Adrenal gland (tissue), 12 donors: Measurements from ENCODE around the gene PCDHA4. TPM values are rescaled to one million over a fixed set of nuclear protein-coding genes. Genes with fewer than 3 reads are reported as not detected.
"Not testable (repeated sequence)": the region's sequence is repeated elsewhere in the genome, so short reads cannot be mapped to it uniquely, and the experiment has no call there.

Source experiments
- DNase-seq, 7 donors: peaks; one replicate each; pipeline ENCODE4 v3.0.0-alpha.2; 2019 to 2020
- H3K27ac ChIP-seq, 5 donors: fragments of 200-600 bp; sonication (generic) in 4 of 5; 1 replicate in 3 of 5; 2 replicates in 2 of 5; pipeline versions ENCODE4 v1.5.1 to v1.8.0; 2016 to 2020; ENCODE audit warnings: mild to moderate bottlenecking in 1 of 5
- H3K27me3 ChIP-seq: fragments of 200-600 bp; 2 replicates; pipeline ENCODE4 v1.8.0; 2021
- H3K36me3 ChIP-seq, 2 donors: fragments of 200-600 bp; replicated peaks in 1 of 2; 1 replicate in 1 of 2; 2 replicates in 1 of 2; pipeline versions ENCODE4 v1.5.1 to v1.8.0; 2018 to 2022
- H3K4me1 ChIP-seq, 2 donors: fragments of 200-600 bp; replicated peaks in 1 of 2; 1 replicate in 1 of 2; 2 replicates in 1 of 2; pipeline versions ENCODE4 v1.5.1 to v1.8.0; 2018 to 2021
- H3K4me3 ChIP-seq, 4 donors: fragments of 200-600 bp; sonication (generic) in 3 of 4; one replicate each; pipeline ENCODE4 v1.5.1; 2016 to 2018
- H3K9me3 ChIP-seq, 3 donors: fragments of 200-600 bp; sonication (generic) in 1 of 3; replicated peaks in 1 of 3; 1 replicate in 2 of 3; 2 replicates in 1 of 3; pipeline versions ENCODE4 v1.5.1 to v1.8.0; 2016 to 2021
- CTCF ChIP-seq, 6 experiments: fragments of 450-650 bp in 4 of 6; fragments of 200-600 bp in 2 of 6; sonication (generic) in 1 of 6; IDR thresholded peaks; 1 replicate in 5 of 6; 2 replicates in 1 of 6; pipeline versions ENCODE4 v1.5.1 to v1.8.0; 2016 to 2021; ENCODE audit warnings: antibody characterized with exemption in 6 of 6, mild to moderate bottlenecking in 2 of 6, moderate library complexity in 1 of 6
- POLR2A ChIP-seq, 2 donors: fragments of 450-650 bp; IDR thresholded peaks; one replicate each; pipeline ENCODE4 v1.6.1; 2017; ENCODE audit warnings: antibody characterized with exemption in 2 of 2, mild to moderate bottlenecking in 2 of 2, moderate library complexity in 1 of 2
- WGBS, 4 donors: extraction: QIAGEN DNeasy Blood & Tissue Kit in 2 of 4; methylation state at CpG; one replicate each; pipeline versions ENCODE4 v1.1.5 to v1.1.7; 2013 to 2017; 5-methylcytosine and 5-hydroxymethylcytosine counted together
- intact Hi-C, 2 donors: fragments of 100-400 bp; cut with DNase I; formaldehyde crosslinking; loops; one replicate each; pipeline versions ENCODE4 v1.14.1 to v1.15.0; 2022 to 2023
- polyA plus RNA-seq, 3 donors: library from polyadenylated mRNA; stranded (reverse); fragments of 200-250 nt in 2 of 3; fragments of 350-450 nt in 1 of 3; fragmentation: Illumina TruSeq in 1 of 3; extraction: RNeasy Lipid Tissue Mini Kit (QIAGEN cat#74804) in 1 of 3; gene quantifications; one replicate each; pipeline ENCODE4 v1.2.3, GENCODE V29; 2013 to 2014
- total RNA-seq, 9 donors: library from RNA; depleted of rRNA in 4 of 9; stranded (reverse); fragments of >200 nt in 4 of 9; fragments of 120-200 nt in 1 of 9; fragmentation: NEBNext Ultra II Directional in 1 of 9; extraction: Animal tissue kit (Norgen Biotek cat#: 25700) in 1 of 9; gene quantifications; one replicate each; pipeline versions ENCODE4 v1.1.0 to v1.2.4, GENCODE V29; 2013 to 2023
- donor health status: healthy with polysubstance abuse.
- donor health status: Bipolar disorder and iron deficiency.
- donor health status: DM: yes; HTN: yes; CAD: no.
- donor health status: DM: no; HTN: no; CAD: no.
- donor health status: DM: no; HTN: no; CAD: no.
- donor health status: DM: yes; HTN: yes; CAD: no.

The PCDHA4 gene
- total and polyA plus RNA-seq, 12 donors = 0.04 to 0.96 (median 0.25) TPM

DNA sequence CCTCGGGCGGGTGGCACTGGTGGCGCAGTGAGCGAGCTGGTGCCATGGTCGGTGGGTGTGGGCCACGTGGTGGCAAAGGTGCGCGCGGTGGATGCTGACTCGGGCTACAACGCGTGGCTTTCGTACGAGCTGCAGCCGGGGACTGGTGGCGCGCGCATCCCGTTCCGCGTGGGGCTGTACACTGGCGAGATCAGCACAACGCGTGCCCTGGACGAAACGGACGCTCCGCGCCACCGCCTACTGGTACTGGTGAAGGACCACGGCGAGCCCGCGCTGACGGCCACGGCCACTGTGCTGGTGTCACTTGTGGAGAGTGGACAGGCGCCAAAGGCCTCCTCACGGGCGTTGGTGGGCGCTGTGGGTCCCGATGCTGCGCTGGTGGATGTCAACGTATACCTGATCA, 2.0 kb downstream of the PCDHA4 start:
- no peaks in the 10 kb centered on the region for H3K9me3 ChIP-seq

DNA sequence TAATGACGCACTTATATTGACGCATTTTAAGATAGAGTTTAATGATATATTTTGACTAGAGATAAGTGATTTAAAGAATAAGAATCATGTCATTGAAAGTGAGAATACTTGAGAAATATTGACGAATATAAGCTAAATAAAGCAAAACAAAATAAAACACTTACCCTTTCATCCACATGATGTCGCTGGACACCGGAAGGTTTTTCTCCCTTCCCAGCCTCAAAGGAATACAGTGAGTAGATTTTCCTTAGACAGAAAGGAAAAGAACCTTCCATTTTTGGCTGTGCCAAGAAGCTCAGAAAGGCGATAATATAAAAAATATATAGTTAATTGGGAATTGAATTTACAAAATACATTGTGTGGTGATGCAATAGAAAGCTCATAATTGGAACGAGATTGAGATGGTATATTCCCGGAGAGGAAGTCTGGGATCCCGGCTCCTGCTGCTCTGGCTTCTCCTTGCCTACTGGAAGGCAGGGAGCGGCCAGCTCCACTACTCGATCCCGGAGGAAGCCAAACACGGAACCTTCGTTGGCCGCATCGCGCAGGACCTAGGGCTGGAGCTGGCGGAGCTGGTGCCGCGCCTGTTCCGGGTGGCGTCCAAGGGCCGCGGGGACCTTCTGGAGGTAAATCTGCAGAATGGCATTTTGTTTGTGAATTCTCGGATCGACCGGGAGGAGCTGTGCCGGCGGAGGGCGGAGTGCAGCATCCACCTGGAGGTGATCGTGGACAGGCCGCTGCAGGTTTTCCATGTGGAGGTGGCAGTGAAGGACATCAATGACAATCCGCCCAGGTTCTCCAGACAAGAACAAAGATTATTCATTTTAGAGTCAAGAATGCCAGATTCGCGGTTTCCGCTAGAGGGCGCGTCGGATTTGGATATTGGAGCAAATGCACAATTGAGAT, 14.8 kb downstream of the PCDHA4 start, which contains the start of gene PCDHA5:
TSS of gene PCDHA5 (plus strand) at position 239 of the 906 bp plus-strand sequence.
- Histone ChIP-seq H3K9me3 (peaks cover 0 to 14% (median 0%) of the 10 kb centered on the region in 3 donors), H3K36me3 (no peaks in the 10 kb centered on the region), H3K27me3 (peaks cover 9% of the 10 kb centered on the region), H3K4me1 (no peaks in the 10 kb centered on the region), H3K27ac (no peak within 1 kb of the TSS), H3K4me3 (no peak within 1 kb of the TSS)
- intact Hi-C loops = no loop called here
- 20 to 30% (median 26%) methylated on average over 20 to 39 of the region's 39 CpGs for WGBS, 4 donors
- DNase-seq = peak in 1 of 7 donors; percentile 19
- TF ChIP-seq CTCF (IDR thresholded peaks at IDR 0.05) = peak in 2 of 6 experiments; percentile 12 to 26
- no peak for TF ChIP-seq POLR2A (IDR thresholded peaks at IDR 0.05)

More for the DNA sequence above, 2.0 kb downstream of the PCDHA4 start:
- no peaks in the 10 kb centered on the region for H3K36me3 ChIP-seq
- H3K4me3 ChIP-seq = no peak overlapping the region
- H3K27ac ChIP-seq = no peak overlapping the region
- intact Hi-C loops = no loop called here
- TF ChIP-seq CTCF (IDR thresholded peaks at IDR 0.05) = no peak
- TF ChIP-seq POLR2A (IDR thresholded peaks at IDR 0.05) = no peak
- H3K27me3 ChIP-seq = no peaks in the 10 kb centered on the region
- DNase-seq = no peak
- no peaks in the 10 kb centered on the region for H3K4me1 ChIP-seq
- WGBS, 4 donors = 57 to 85% (median 66%) methylated on average over 7 to 43 of the region's 43 CpGs

- Histone ChIP-seq H3K36me3 (no peaks in the 10 kb centered on the region), H3K27ac (no peak overlapping the region), H3K4me3 (no peak overlapping the region), H3K9me3 (peaks cover 0 to 14% (median 0%) of the 10 kb centered on the region in 3 donors), H3K4me1 (no peaks in the 10 kb centered on the region), H3K27me3 (peaks cover 9% of the 10 kb centered on the region)
- intact Hi-C loops = no loop called here
- WGBS, 4 donors = 22 to 27% (median 25%) methylated on average over 6 of the region's 6 CpGs
- TF ChIP-seq CTCF (IDR thresholded peaks at IDR 0.05) (no peak), POLR2A (IDR thresholded peaks at IDR 0.05) (no peak)
- DNase-seq = no peak
These were observed 15.4 kb downstream of the PCDHA4 start for GRCh38 chr5:140822281-140822629.

GRCh38 chr5:140822969-140823368, 16.1 kb downstream of the PCDHA4 start:
- intact Hi-C loops, DNase-seq, H3K4me3 ChIP-seq, H3K27ac ChIP-seq, H3K27me3 ChIP-seq, H3K4me1 ChIP-seq, H3K36me3 ChIP-seq: not testable (repeated sequence)
- WGBS, 4 donors = 41 to 63% (median 50%) methylated on average over 38 to 48 of the region's 48 CpGs
- H3K9me3 ChIP-seq = peaks cover 0 to 14% (median 0%) of the 10 kb centered on the region in 3 donors
